ENCODE data around the gene CREB3L2. TPM values are rescaled to one million over a fixed set of nuclear protein-coding genes. Genes with fewer than 3 reads are reported as not detected.

CREB3L2 gene
- total and polyA plus RNA-seq, 2 of the 8 experiments (the other 6 are each of a cell fraction or from before 2014, with no cell fraction given) = 14.4 to 48.3 TPM

DNA sequence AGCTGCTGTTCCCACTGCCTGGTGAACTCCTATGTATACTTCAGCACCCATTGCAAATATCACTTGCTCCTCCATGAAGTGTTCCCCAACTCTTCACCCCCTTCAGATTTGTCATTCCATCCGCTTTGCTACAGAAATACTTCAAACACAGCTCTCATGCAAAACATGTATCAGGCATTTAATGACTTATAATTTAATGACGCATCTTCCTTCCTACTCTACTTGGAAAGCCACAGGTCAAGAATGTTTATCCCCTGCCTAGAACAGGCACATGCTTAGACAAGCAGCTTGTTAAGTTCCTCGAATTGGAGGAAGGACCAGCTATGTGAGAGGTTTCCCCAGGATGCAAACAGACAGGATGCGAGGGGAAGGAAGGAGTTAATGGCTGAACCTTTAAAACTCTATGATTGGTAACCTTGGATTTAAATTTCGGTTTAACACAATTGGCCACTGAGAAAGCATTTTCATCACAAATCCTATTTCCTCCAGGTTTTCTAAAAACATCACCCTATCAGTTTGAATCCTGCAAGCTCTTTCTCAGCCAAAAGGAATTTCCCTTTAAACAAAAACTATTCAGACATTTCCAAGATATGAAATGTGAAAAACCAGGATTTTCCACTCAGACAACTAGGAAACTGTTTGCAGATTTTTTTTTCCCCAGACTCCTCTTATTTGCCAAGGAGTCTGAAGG, 11.5 kb downstream of the CREB3L2 start:
- no peak overlapping the region for H3K4me2 ChIP-seq (ENCODE audit: insufficient read depth in 1 of 2, low read depth in 2 of 2, low read length in 2 of 2)
- no peak overlapping the region for H3K4me3 ChIP-seq (ENCODE audit: extremely low read depth in 1 of 4, insufficient read depth in 2 of 4, low read depth in 3 of 4, low read length in 4 of 4)
- no peak overlapping the region for H3K56ac ChIP-seq (replicated peaks; ENCODE audit: insufficient read length, low read depth, low read length)
- no peak for DNase-seq (ENCODE audit: low read depth in 1 of 2, low spot score in 2 of 2)
- no peak overlapping the region for H3K9ac ChIP-seq (replicated peaks in 1 of 4; ENCODE audit: extremely low read depth in 1 of 4, low read depth in 3 of 4, low read length in 3 of 4)
- peaks cover 18% of the 10 kb centered on the region; the same call in 1 of the 2 replicates for H3K79me1 ChIP-seq (ENCODE audit: low read depth, low read length)
- H3K36me3 ChIP-seq (ENCODE audit: control insufficient read depth in 2 of 4, insufficient read depth in 4 of 4, low read length in 3 of 4) = no peaks in the 10 kb centered on the region
- no peak overlapping the region for H2AK5ac ChIP-seq (ENCODE audit: low read depth, low read length)
- no peak overlapping the region for H4K8ac ChIP-seq (ENCODE audit: extremely low read depth, insufficient read depth, low read length)
- no peaks in the 10 kb centered on the region for H3K9me3 ChIP-seq (ENCODE audit: insufficient read depth in 2 of 2, low read depth in 1 of 2, low read length in 1 of 2)
- no peak overlapping the region for H3K18ac ChIP-seq (ENCODE audit: extremely low read depth, low read length)
- H3K4me1 ChIP-seq (replicated peaks in 1 of 4; ENCODE audit: control insufficient read depth in 3 of 4, insufficient read depth in 4 of 4, low read length in 3 of 4) = peaks cover 0 to 10% (median under 1%) of the 10 kb centered on the region in 4 experiments; a peak in 3 of 7 replicates
- H3K79me2 ChIP-seq (ENCODE audit: control insufficient read depth in 1 of 2, insufficient read depth in 2 of 2, low read length in 2 of 2) = peaks cover 14 to 91% of the 10 kb centered on the region in 2 experiments
- H2BK15ac ChIP-seq (ENCODE audit: low read length) = no peak overlapping the region
- no peak for FAIRE-seq
- no peak overlapping the region for H4K5ac ChIP-seq (ENCODE audit: insufficient read length, low read depth, low read length)
- no peak overlapping the region for H2AFZ ChIP-seq (ENCODE audit: low read length)
- H3K4ac ChIP-seq (replicated peaks; ENCODE audit: insufficient read length, low read depth, low read length) = no peak overlapping the region
- H4K20me1 ChIP-seq (replicated peaks in 1 of 2; ENCODE audit: control insufficient read depth in 1 of 2, insufficient read depth in 2 of 2, low read length in 2 of 2) = no peaks in the 10 kb centered on the region
- H3K27me3 ChIP-seq (replicated peaks in 1 of 4; ENCODE audit: control insufficient read depth in 3 of 4, extremely low read depth in 1 of 4, insufficient read depth in 3 of 4, low read length in 3 of 4) = no peaks in the 10 kb centered on the region
- TF ChIP-seq SIRT6 (IDR thresholded peaks at IDR 0.05; ENCODE audit: low read length) (no peak), JUND (IDR thresholded peaks at IDR 0.05; ENCODE audit: low read length) (no peak), CHD2 (IDR thresholded peaks at IDR 0.05; ENCODE audit: low read length) (no peak), KDM4A (IDR thresholded peaks at IDR 0.05; ENCODE audit: low read depth, low read length, severe bottlenecking) (no peak), RBBP5 (IDR thresholded peaks at IDR 0.05; ENCODE audit: borderline replicate concordance, low read depth, low read length) (no peak), TBP (IDR thresholded peaks at IDR 0.05; ENCODE audit: low read depth, low read length) (no peak)
- 84% methylated on average over 5 of the region's 5 CpGs; no CpG with 5 or more reads in 1 of the 2 experiments for WGBS, 2 experiments (ENCODE audit: extremely low coverage in 1 of 2, insufficient coverage in 1 of 2, insufficient read length in 1 of 2, insufficient replicate concordance in 2 of 2, low coverage in 1 of 2, low lambda C conversion rate in 2 of 2, missing lambda C conversion rate in 1 of 2)
- no peak overlapping the region for H2BK5ac ChIP-seq (ENCODE audit: low read depth, low read length)
- no peak overlapping the region for H2BK20ac ChIP-seq (ENCODE audit: low read length)
- no peak overlapping the region for H4K91ac ChIP-seq (replicated peaks; ENCODE audit: insufficient read length, low read length)
- POLR2A ChIA-PET (ENCODE audit: partially characterized antibody) = interaction anchor here (0.5 to 1.4 kb wide), 2 partner anchors 12 to 359 kb away, joined by 4 read pairs; partner anchors contain the start of gene CREB3L2
- H3K14ac ChIP-seq (ENCODE audit: insufficient read length) = no peak overlapping the region
- H3K27ac ChIP-seq (ENCODE audit: low read depth, low read length) = no peak overlapping the region
- CTCF ChIA-PET (ENCODE audit: partially characterized antibody) = interaction anchor here (0.8 to 3.7 kb wide), 7 partner anchors 9 to 1124 kb away, joined by 3 to 18 read pairs (median 4); partner anchors contain the start of gene CREB3L2
- H2BK12ac ChIP-seq (ENCODE audit: low read depth, low read length) = no peak overlapping the region
- no peaks in the 10 kb centered on the region for H3K23me2 ChIP-seq (ENCODE audit: low read depth, low read length)
- no peak overlapping the region for H3K23ac ChIP-seq (ENCODE audit: insufficient read length)
- H2BK120ac ChIP-seq (replicated peaks; ENCODE audit: low read depth, low read length) = no peak overlapping the region
